A549 (cell line): ENCODE measurements around the gene KREMEN1.

Experiments
- BHLHE40 ChIP-seq: IDR thresholded peaks from 2 replicates; pipeline ENCODE4 v1.6.1; 2012; ENCODE audit warnings: low read depth, low read length, inconsistent platforms
- ELK1 ChIP-seq: fragments of 150-350 bp; IDR thresholded peaks from 2 replicates; pipeline ENCODE4 v1.6.1; 2014; ENCODE audit warnings: low read depth, mild to moderate bottlenecking, low read length
- MAX ChIP-seq: IDR thresholded peaks from 2 replicates; pipeline ENCODE4 v1.6.1; 2012
- NR3C1 ChIP-seq: fragments of >200 bp; sonication (Bioruptor Twin); formaldehyde crosslinking; IDR thresholded peaks from 3 replicates; pipeline ENCODE4 v1.6.1; 2017
- POLR2A ChIP-seq: IDR thresholded peaks from 2 replicates; pipeline ENCODE4 v1.6.1; 2012; ENCODE audit warnings: mild to moderate bottlenecking, low read length
- RAD21 ChIP-seq, 2 experiments: fragments of >200 bp in 1 of 2; sonication (Bioruptor Twin) in 1 of 2; formaldehyde crosslinking in 1 of 2; IDR thresholded peaks in 1 of 2; conservative IDR thresholded peaks in 1 of 2; 2 replicates in 1 of 2; 3 replicates in 1 of 2; pipeline ENCODE4 v1.6.1; 2012 to 2018; ENCODE audit warnings: inconsistent platforms in 1 of 2
- RCOR1 ChIP-seq: fragments of 150-350 bp; IDR thresholded peaks from 2 replicates; pipeline ENCODE4 v1.6.1; 2014; ENCODE audit warnings: antibody characterized with exemption, low read length, low read depth
- SREBF2 ChIP-seq: fragments of 450-650 bp; IDR thresholded peaks from 2 replicates; pipeline ENCODE4 v1.6.1; 2014; ENCODE audit warnings: mild to moderate bottlenecking, moderate library complexity
- TF ChIP-seq, protein P1 (sequence below): fragments of >200 bp; sonication (Bioruptor Twin); formaldehyde crosslinking; IDR thresholded peaks from 3 replicates; pipeline ENCODE4 v1.5.1; 2016
- TF ChIP-seq, protein P2 (sequence below): fragments of >200 bp; sonication (Bioruptor Twin); formaldehyde crosslinking; IDR thresholded peaks from 3 replicates; pipeline ENCODE4 v1.6.1; 2016

DNA sequence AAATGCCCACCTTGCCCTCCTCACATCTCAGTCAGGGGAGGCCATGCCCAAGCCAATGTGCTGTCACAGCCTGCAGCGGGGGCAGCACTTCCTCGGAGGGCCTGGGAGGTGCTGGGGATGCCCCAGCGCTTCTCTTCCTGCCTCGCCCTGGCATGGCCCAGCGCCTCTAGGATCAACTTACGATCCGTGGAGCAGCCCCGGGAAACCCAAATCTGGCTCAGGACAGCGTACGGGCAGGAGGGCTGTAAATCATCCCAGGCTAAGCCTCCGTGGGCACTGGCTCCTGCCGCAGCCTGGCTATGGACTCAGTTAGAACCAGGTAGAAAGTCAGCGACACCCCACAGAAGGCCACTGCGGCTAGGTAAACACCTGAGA is 71.9 kb downstream of the KREMEN1 start:
- TF ChIP-seq POLR2A (no peak), MAX (no peak), SREBF2 (no peak), RAD21 (conservative IDR thresholded peaks at IDR 0.05 in 1 of 2, IDR thresholded peaks at IDR 0.05 in 1 of 2) (no peak), RCOR1 (no peak), ELK1 (no peak), NR3C1 (no peak), BHLHE40 (no peak)
- TF ChIP-seq, protein P1, sequence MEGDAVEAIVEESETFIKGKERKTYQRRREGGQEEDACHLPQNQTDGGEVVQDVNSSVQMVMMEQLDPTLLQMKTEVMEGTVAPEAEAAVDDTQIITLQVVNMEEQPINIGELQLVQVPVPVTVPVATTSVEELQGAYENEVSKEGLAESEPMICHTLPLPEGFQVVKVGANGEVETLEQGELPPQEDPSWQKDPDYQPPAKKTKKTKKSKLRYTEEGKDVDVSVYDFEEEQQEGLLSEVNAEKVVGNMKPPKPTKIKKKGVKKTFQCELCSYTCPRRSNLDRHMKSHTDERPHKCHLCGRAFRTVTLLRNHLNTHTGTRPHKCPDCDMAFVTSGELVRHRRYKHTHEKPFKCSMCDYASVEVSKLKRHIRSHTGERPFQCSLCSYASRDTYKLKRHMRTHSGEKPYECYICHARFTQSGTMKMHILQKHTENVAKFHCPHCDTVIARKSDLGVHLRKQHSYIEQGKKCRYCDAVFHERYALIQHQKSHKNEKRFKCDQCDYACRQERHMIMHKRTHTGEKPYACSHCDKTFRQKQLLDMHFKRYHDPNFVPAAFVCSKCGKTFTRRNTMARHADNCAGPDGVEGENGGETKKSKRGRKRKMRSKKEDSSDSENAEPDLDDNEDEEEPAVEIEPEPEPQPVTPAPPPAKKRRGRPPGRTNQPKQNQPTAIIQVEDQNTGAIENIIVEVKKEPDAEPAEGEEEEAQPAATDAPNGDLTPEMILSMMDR, result no peak
- TF ChIP-seq, protein P2, sequence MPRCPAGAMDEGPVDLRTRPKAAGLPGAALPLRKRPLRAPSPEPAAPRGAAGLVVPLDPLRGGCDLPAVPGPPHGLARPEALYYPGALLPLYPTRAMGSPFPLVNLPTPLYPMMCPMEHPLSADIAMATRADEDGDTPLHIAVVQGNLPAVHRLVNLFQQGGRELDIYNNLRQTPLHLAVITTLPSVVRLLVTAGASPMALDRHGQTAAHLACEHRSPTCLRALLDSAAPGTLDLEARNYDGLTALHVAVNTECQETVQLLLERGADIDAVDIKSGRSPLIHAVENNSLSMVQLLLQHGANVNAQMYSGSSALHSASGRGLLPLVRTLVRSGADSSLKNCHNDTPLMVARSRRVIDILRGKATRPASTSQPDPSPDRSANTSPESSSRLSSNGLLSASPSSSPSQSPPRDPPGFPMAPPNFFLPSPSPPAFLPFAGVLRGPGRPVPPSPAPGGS, result no peak
